Prostate gland (tissue), 2 donors: Measurements from ENCODE around the gene SHROOM2. TPM values are rescaled to one million over a fixed set of nuclear protein-coding genes. Genes with fewer than 3 reads are reported as not detected.

Experiments
- DNase-seq: peaks from one replicate; pipeline ENCODE4 v3.0.0-alpha.2; 2019; ENCODE audit warnings: low spot score
- H3K27ac ChIP-seq, 2 donors: fragments of 200-600 bp; sonication (generic); 2 replicates each; pipeline ENCODE4 v1.5.1; 2017 to 2019
- H3K27me3 ChIP-seq: fragments of 200-600 bp; sonication (generic); replicated peaks from 2 replicates; pipeline ENCODE4 v1.5.1; 2019; ENCODE audit not compliant: insufficient read depth
- H3K36me3 ChIP-seq, 2 donors: fragments of 200-600 bp; sonication (generic); 1 replicate in 1 of 2; 2 replicates in 1 of 2; pipeline versions ENCODE4 v1.5.1 to v1.8.1; 2017 to 2019
- H3K4me1 ChIP-seq: fragments of 200-600 bp; sonication (generic); replicated peaks from 2 replicates; pipeline ENCODE4 v1.5.1; 2019
- H3K4me3 ChIP-seq, 2 donors: fragments of 200-600 bp; sonication (generic); 2 replicates each; pipeline ENCODE4 v1.5.1; 2017 to 2019
- H3K9me3 ChIP-seq: fragments of 200-600 bp; sonication (generic); 2 replicates; pipeline ENCODE4 v1.5.1; 2017
- CTCF ChIP-seq, 4 experiments: fragments of 200-600 bp in 2 of 4; fragments of 450-650 bp in 2 of 4; sonication (generic) in 2 of 4; IDR thresholded peaks; 1 replicate in 3 of 4; 2 replicates in 1 of 4; pipeline ENCODE4 v1.5.1; 2016 to 2019; ENCODE audit warnings: antibody characterized with exemption in 4 of 4, mild to moderate bottlenecking in 2 of 4, moderate library complexity in 2 of 4
- POLR2A ChIP-seq: fragments of 450-650 bp; IDR thresholded peaks from one replicate; pipeline ENCODE4 v1.6.1; 2016; ENCODE audit warnings: antibody characterized with exemption, mild to moderate bottlenecking
- POLR2AphosphoS5 ChIP-seq: sonication (generic); formaldehyde crosslinking; IDR thresholded peaks from one replicate; pipeline ENCODE4 v1.6.1; 2017; ENCODE audit warnings: antibody characterized with exemption
- WGBS: methylation state at CpG from one replicate; pipeline ENCODE4 v1.1.5; 2018; 5-methylcytosine and 5-hydroxymethylcytosine counted together
- intact Hi-C: fragments of 100-400 bp; cut with DNase I; formaldehyde crosslinking; loops from one replicate; pipeline ENCODE4 v1.14.2; 2022
- total RNA-seq, 2 donors: library from RNA; depleted of rRNA; stranded (reverse); fragments of >200 nt; gene quantifications; one replicate each; pipeline ENCODE4 v1.1.0, GENCODE V29; 2016

The SHROOM2 gene
- total RNA-seq, 2 donors from 2014 or later, result 36.8 to 71.3 TPM

- Histone ChIP-seq H3K36me3 (no peaks in the 10 kb centered on the region), H3K4me3 (no peak overlapping the region), H3K27ac (no peak overlapping the region), H3K4me1 (no peaks in the 10 kb centered on the region), H3K9me3 (no peaks in the 10 kb centered on the region), H3K27me3 (no peaks in the 10 kb centered on the region)
- DNase-seq, result no peak
- 88% methylated on average over 8 of the region's 8 CpGs for WGBS
- TF ChIP-seq POLR2A, result no peak
- no peak for TF ChIP-seq CTCF (IDR thresholded peaks at IDR 0.05)
- TF ChIP-seq POLR2AphosphoS5, result no peak
- intact Hi-C loops, result no loop called here
These were observed 10.3 kb upstream of the SHROOM2 start for GRCh38 chrX:9775930-9776329.

- 82% methylated on average over 7 of the region's 7 CpGs for WGBS
- intact Hi-C loops, result no loop called here
- no peaks in the 10 kb centered on the region for H3K36me3 ChIP-seq
- H3K4me3 ChIP-seq, result no peak overlapping the region
- DNase-seq, result no peak
- H3K27me3 ChIP-seq, result no peaks in the 10 kb centered on the region
- no peak overlapping the region for H3K27ac ChIP-seq
- no peak for TF ChIP-seq POLR2A
- TF ChIP-seq POLR2AphosphoS5, result no peak
- no peak for TF ChIP-seq CTCF (IDR thresholded peaks at IDR 0.05)
- no peaks in the 10 kb centered on the region for H3K4me1 ChIP-seq
- H3K9me3 ChIP-seq, result no peaks in the 10 kb centered on the region
These were observed 4.3 kb upstream of the SHROOM2 start for GRCh38 chrX:9781941-9782340.

GRCh38 chrX:9784332-9784731 lies 1.9 kb upstream of the SHROOM2 start:
- H3K36me3 ChIP-seq, result no peaks in the 10 kb centered on the region
- H3K27me3 ChIP-seq, result no peaks in the 10 kb centered on the region
- no peak for TF ChIP-seq CTCF (IDR thresholded peaks at IDR 0.05)
- no peak for TF ChIP-seq POLR2AphosphoS5
- no peak for TF ChIP-seq POLR2A
- intact Hi-C loops, result no loop called here
- H3K4me3 ChIP-seq, result no peak overlapping the region
- WGBS, result 93% methylated on average over 6 of the region's 8 CpGs
- H3K4me1 ChIP-seq, result no peaks in the 10 kb centered on the region
- no peak for DNase-seq
- H3K9me3 ChIP-seq, result no peaks in the 10 kb centered on the region
- H3K27ac ChIP-seq, result no peak overlapping the region

GRCh38 chrX:9785254-9785943 lies 830 bp upstream of the SHROOM2 start:
- H3K9me3 ChIP-seq, result no peaks in the 10 kb centered on the region
- 37% methylated on average over 5 of the region's 58 CpGs for WGBS
- intact Hi-C loops, result no loop called here
- peak overlapping the region; percentile 40 to 59 for H3K4me3 ChIP-seq
- no peaks in the 10 kb centered on the region for H3K4me1 ChIP-seq
- no peak for DNase-seq
- TF ChIP-seq POLR2AphosphoS5 (no peak), POLR2A (no peak), CTCF (IDR thresholded peaks at IDR 0.05) (no peak)
- no peaks in the 10 kb centered on the region for H3K27me3 ChIP-seq
- no peaks in the 10 kb centered on the region for H3K36me3 ChIP-seq
- peak overlapping the region in 1 of 2 donors; percentile 78 for H3K27ac ChIP-seq
